ENCODE measurements around the gene BEST4. TPM values are rescaled to one million over a fixed set of nuclear protein-coding genes. Genes with fewer than 3 reads are reported as not detected.

BEST4 gene
- total RNA-seq, 1 experiment from 2014 or later, result not detected

- peaks cover 5% of the 10 kb centered on the region for H3F3A ChIP-seq (ENCODE audit: low read length, unreplicated experiment)
- H3K4me1 ChIP-seq (ENCODE audit: insufficient read depth, low read length), result peaks cover 50% of the 10 kb centered on the region
- no peaks in the 10 kb centered on the region for H3K9me2 ChIP-seq (replicated peaks; ENCODE audit: low read length)
- H3K4me2 ChIP-seq (ENCODE audit: low read length), result no peak overlapping the region
- H3K36me3 ChIP-seq (ENCODE audit: low read depth, low read length), result peaks cover 7% of the 10 kb centered on the region; the same call in 1 of the 2 replicates
- no peak for TF ChIP-seq EZH2 (IDR thresholded peaks at IDR 0.05; ENCODE audit: low read length, unreplicated experiment)
- no peak for TF ChIP-seq EZH2phosphoT487 (IDR thresholded peaks at IDR 0.05; ENCODE audit: borderline replicate concordance, low read length)
- peak; percentile 22; the same call in 1 of the 2 replicates for TF ChIP-seq CTCF (conservative IDR thresholded peaks at IDR 0.05; ENCODE audit: low read depth, low read length)
- BruUV-seq (replicated peaks), result no TSS peak
- no peak overlapping the region for H3K9ac ChIP-seq (ENCODE audit: low read length)
- H3K27ac ChIP-seq (ENCODE audit: low read length), result no peak overlapping the region
- ATAC-seq (no peak), DNase-seq (no peak)
- ChIA-PET POLR2A (ENCODE audit: unreplicated experiment) (interaction anchor here (0.6 kb wide), 1 partner anchor 165 kb away, joined by 3 read pairs; no protein-coding TSS in a partner anchor), CTCF (no interaction called here)
- no peak overlapping the region for H3K4me3 ChIP-seq (ENCODE audit: low read length)
- no peaks in the 10 kb centered on the region for H3K27me3 ChIP-seq (ENCODE audit: low read length)
- intact Hi-C loops (cut with micrococcal nuclease), result no loop called here
- no peaks in the 10 kb centered on the region for H3K9me3 ChIP-seq (ENCODE audit: low read length)
- H3K79me2 ChIP-seq (ENCODE audit: low read length), result peaks cover 20% of the 10 kb centered on the region
- peaks cover 12% of the 10 kb centered on the region for H4K20me1 ChIP-seq (ENCODE audit: low read length)
- no peak overlapping the region for H2AFZ ChIP-seq (ENCODE audit: low read length)
Measured at GRCh38 chr1:44805311-44806024, 17.5 kb upstream of the BEST4 start.

- no peaks in the 10 kb centered on the region for H3K9me2 ChIP-seq (replicated peaks; ENCODE audit: low read length)
- POLR2A ChIA-PET (ENCODE audit: unreplicated experiment), result no interaction called here
- TF ChIP-seq EZH2phosphoT487 (IDR thresholded peaks at IDR 0.05; ENCODE audit: borderline replicate concordance, low read length) (no peak), EZH2 (IDR thresholded peaks at IDR 0.05; ENCODE audit: low read length, unreplicated experiment) (no peak), CTCF (conservative IDR thresholded peaks at IDR 0.05; ENCODE audit: low read depth, low read length) (no peak)
- H3K4me3 ChIP-seq (ENCODE audit: low read length), result no peak overlapping the region
- no peak for ATAC-seq
- peaks cover 39% of the 10 kb centered on the region for H3K4me1 ChIP-seq (ENCODE audit: insufficient read depth, low read length)
- CTCF ChIA-PET, result no interaction called here
- no peak overlapping the region for H2AFZ ChIP-seq (ENCODE audit: low read length)
- peaks cover 22% of the 10 kb centered on the region for H3K79me2 ChIP-seq (ENCODE audit: low read length)
- H3K9ac ChIP-seq (ENCODE audit: low read length), result no peak overlapping the region
- no peaks in the 10 kb centered on the region for H3K27me3 ChIP-seq (ENCODE audit: low read length)
- peaks cover 5% of the 10 kb centered on the region for H3F3A ChIP-seq (ENCODE audit: low read length, unreplicated experiment)
- no peak overlapping the region for H3K4me2 ChIP-seq (ENCODE audit: low read length)
- no peak for DNase-seq
- no TSS peak for BruUV-seq (replicated peaks)
- peaks cover 12% of the 10 kb centered on the region for H4K20me1 ChIP-seq (ENCODE audit: low read length)
- peaks cover 7% of the 10 kb centered on the region; the same call in 1 of the 2 replicates for H3K36me3 ChIP-seq (ENCODE audit: low read depth, low read length)
- H3K27ac ChIP-seq (ENCODE audit: low read length), result no peak overlapping the region
- H3K9me3 ChIP-seq (ENCODE audit: low read length), result no peaks in the 10 kb centered on the region
- intact Hi-C loops (cut with micrococcal nuclease), result no loop called here
Measured at GRCh38 chr1:44803312-44804095, 15.5 kb upstream of the BEST4 start.

- peaks cover 34% of the 10 kb centered on the region for H3K4me1 ChIP-seq (ENCODE audit: insufficient read depth, low read length)
- H3K27me3 ChIP-seq (ENCODE audit: low read length), result no peaks in the 10 kb centered on the region
- H3K9me2 ChIP-seq (replicated peaks; ENCODE audit: low read length), result no peaks in the 10 kb centered on the region
- TF ChIP-seq EZH2phosphoT487 (IDR thresholded peaks at IDR 0.05; ENCODE audit: borderline replicate concordance, low read length), result no peak
- TF ChIP-seq EZH2 (IDR thresholded peaks at IDR 0.05; ENCODE audit: low read length, unreplicated experiment), result no peak
- TF ChIP-seq CTCF (conservative IDR thresholded peaks at IDR 0.05; ENCODE audit: low read depth, low read length), result no peak
- peaks cover 7% of the 10 kb centered on the region; the same call in 1 of the 2 replicates for H3K36me3 ChIP-seq (ENCODE audit: low read depth, low read length)
- H2AFZ ChIP-seq (ENCODE audit: low read length), result no peak overlapping the region
- no peak for DNase-seq
- intact Hi-C loops (cut with micrococcal nuclease), result no loop called here
- H3K9me3 ChIP-seq (ENCODE audit: low read length), result no peaks in the 10 kb centered on the region
- peaks cover 12% of the 10 kb centered on the region for H4K20me1 ChIP-seq (ENCODE audit: low read length)
- POLR2A ChIA-PET (ENCODE audit: unreplicated experiment), result no interaction called here
- H3K27ac ChIP-seq (ENCODE audit: low read length), result no peak overlapping the region
- H3K4me2 ChIP-seq (ENCODE audit: low read length), result no peak overlapping the region
- CTCF ChIA-PET, result no interaction called here
- H3K9ac ChIP-seq (ENCODE audit: low read length), result no peak overlapping the region
- ATAC-seq, result no peak
- no peak overlapping the region for H3K4me3 ChIP-seq (ENCODE audit: low read length)
- H3F3A ChIP-seq (ENCODE audit: low read length, unreplicated experiment), result peaks cover 5% of the 10 kb centered on the region
- BruUV-seq (replicated peaks), result no TSS peak
- peaks cover 22% of the 10 kb centered on the region for H3K79me2 ChIP-seq (ENCODE audit: low read length)
Measured at GRCh38 chr1:44803062-44803311, 15.0 kb upstream of the BEST4 start.
